Measurements from ENCODE around the gene ALK.

Gene ALK

DNA sequence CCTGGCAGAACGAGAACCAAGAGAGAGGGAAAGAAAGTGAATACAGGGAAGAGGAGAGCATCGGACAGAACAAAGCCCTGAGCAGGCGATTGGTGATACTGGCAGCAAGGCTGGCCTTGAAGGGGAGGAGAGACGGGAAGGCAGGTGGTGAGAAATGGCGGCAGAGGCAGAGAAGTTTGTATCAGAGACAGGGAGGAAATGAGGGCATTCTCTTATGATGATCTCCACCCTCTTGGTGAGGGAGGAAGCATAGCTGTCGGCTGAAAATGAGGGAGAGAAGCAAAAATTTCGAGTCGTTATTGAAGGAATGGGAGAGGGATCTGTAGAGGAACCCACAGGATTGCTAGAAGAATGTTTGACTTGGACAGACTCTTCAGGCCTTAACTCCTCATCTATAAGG lies 725.6 kb downstream of the ALK start:
- DNase-seq (ENCODE audit: low read depth), result no peak
- no peaks in the 10 kb centered on the region for H3K27me3 ChIP-seq (replicated peaks; ENCODE audit: control insufficient read depth, insufficient read depth, low read length)
- H3K36me3 ChIP-seq (ENCODE audit: control insufficient read depth, insufficient read depth, low read length, severe bottlenecking), result peaks cover 12% of the 10 kb centered on the region
- H3K4me1 ChIP-seq (ENCODE audit: control insufficient read depth, insufficient read depth, low read length), result no peaks in the 10 kb centered on the region
- H3K4me3 ChIP-seq (ENCODE audit: low read length), result no peak overlapping the region
- H3K9me3 ChIP-seq (ENCODE audit: control insufficient read depth, low read length), result no peaks in the 10 kb centered on the region
- no peak overlapping the region for H3K9ac ChIP-seq (ENCODE audit: low read length)

DNA sequence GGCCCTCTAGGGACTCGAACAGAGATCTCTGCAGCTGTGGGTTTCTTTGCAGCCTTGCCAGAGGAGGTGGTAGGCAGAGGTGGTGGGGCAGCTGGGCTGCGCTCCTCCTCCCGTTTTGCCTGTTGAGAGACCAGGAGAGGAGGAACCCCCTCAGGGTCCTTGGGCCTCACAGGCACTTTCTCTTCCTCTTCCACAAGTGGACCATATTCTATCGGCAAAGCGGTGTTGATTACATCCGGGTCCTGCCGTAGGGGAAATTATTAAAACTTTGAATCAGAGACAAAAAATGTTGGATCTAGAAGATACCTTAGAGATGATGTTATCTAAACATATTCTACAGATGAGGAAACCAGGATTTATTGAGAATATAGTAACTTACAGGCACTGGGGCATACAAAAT lies 727.7 kb downstream of the ALK start:
- H3K36me3 ChIP-seq (ENCODE audit: control insufficient read depth, insufficient read depth, low read length, severe bottlenecking), result peaks cover 15% of the 10 kb centered on the region
- no peak overlapping the region for H3K4me3 ChIP-seq (ENCODE audit: low read length)
- DNase-seq (ENCODE audit: low read depth), result no peak
- no peaks in the 10 kb centered on the region for H3K27me3 ChIP-seq (replicated peaks; ENCODE audit: control insufficient read depth, insufficient read depth, low read length)
- H3K9ac ChIP-seq (ENCODE audit: low read length), result no peak overlapping the region
- H3K4me1 ChIP-seq (ENCODE audit: control insufficient read depth, insufficient read depth, low read length), result no peaks in the 10 kb centered on the region
- no peaks in the 10 kb centered on the region for H3K9me3 ChIP-seq (ENCODE audit: control insufficient read depth, low read length)

DNA sequence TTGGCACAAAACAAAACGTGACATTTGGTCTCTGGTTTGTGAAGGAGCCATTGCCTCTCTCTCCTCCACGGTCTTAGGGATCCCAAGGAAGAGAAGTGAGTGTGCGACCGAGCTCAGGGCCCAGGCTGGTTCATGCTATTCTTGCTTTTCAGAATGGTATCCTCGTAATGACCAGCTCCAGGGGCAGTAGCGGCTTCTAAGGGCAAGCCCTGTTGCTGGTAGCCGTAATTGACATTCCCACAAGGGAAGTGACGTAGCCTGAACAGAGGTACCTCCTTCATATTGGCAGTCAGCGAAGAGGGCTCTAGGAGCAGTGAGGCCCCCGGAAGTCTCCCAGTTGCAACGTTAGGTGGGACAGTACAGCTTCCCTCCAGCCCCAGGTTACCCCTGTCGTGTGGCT lies 728.3 kb downstream of the ALK start:
- H3K4me3 ChIP-seq (ENCODE audit: low read length), result no peak overlapping the region
- no peaks in the 10 kb centered on the region for H3K27me3 ChIP-seq (replicated peaks; ENCODE audit: control insufficient read depth, insufficient read depth, low read length)
- H3K36me3 ChIP-seq (ENCODE audit: control insufficient read depth, insufficient read depth, low read length, severe bottlenecking), result peaks cover 15% of the 10 kb centered on the region
- DNase-seq (ENCODE audit: low read depth), result no peak
- no peak overlapping the region for H3K9ac ChIP-seq (ENCODE audit: low read length)
- peaks cover 1% of the 10 kb centered on the region for H3K4me1 ChIP-seq (ENCODE audit: control insufficient read depth, insufficient read depth, low read length)
- no peaks in the 10 kb centered on the region for H3K9me3 ChIP-seq (ENCODE audit: control insufficient read depth, low read length)

DNA sequence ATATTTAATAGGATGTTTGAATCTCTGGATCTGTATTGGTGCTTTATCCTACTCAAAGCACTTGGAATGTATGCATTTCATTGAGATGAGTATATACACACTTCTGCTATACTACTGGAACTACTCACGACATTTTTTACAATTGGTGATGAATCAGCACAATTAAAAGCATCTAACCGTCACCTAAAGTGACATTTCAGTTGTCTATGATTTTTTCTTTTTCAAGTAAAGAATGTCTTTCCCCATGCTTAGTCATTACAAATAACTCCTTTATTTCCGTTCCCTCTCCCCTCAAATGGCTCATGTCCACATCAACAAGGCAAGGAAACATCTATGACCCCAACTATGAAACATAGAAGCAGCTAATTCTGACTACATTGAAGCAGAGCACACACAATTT lies 728.9 kb downstream of the ALK start:
- H3K4me3 ChIP-seq (ENCODE audit: low read length), result no peak overlapping the region
- H3K4me1 ChIP-seq (ENCODE audit: control insufficient read depth, insufficient read depth, low read length), result peaks cover 6% of the 10 kb centered on the region

DNA sequence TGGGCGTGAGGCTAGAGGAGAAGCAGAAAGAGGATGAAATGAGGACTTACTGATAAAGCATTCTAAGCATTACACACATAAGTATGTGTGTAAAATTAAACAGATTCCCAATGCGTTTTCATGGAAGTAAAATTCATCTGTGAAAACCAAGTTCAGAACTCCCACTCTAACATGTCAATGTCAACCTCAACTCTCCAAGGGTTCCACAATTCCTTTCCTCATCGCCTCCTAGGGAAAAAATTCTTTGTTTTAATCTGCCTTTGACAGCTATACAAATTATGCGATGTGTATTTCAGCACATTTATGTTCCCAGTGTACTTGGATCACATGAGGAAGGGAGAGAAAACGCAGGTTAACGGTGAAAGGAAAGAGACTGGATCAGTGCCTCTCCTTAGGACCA lies 729.6 kb downstream of the ALK start:
- H3K9ac ChIP-seq (ENCODE audit: low read length), result no peak overlapping the region
- no peak overlapping the region for H3K4me3 ChIP-seq (ENCODE audit: low read length)
- H3K27me3 ChIP-seq (replicated peaks; ENCODE audit: control insufficient read depth, insufficient read depth, low read length), result no peaks in the 10 kb centered on the region
- peaks cover 19% of the 10 kb centered on the region for H3K36me3 ChIP-seq (ENCODE audit: control insufficient read depth, insufficient read depth, low read length, severe bottlenecking)
- peaks cover 6% of the 10 kb centered on the region for H3K4me1 ChIP-seq (ENCODE audit: control insufficient read depth, insufficient read depth, low read length)
- DNase-seq (ENCODE audit: low read depth), result no peak
- peaks cover 3% of the 10 kb centered on the region for H3K9me3 ChIP-seq (ENCODE audit: control insufficient read depth, low read length)

More for the DNA sequence above, 728.9 kb downstream of the ALK start:
- DNase-seq (ENCODE audit: low read depth), result no peak
- Histone ChIP-seq H3K36me3 (ENCODE audit: control insufficient read depth, insufficient read depth, low read length, severe bottlenecking) (peaks cover 15% of the 10 kb centered on the region), H3K27me3 (replicated peaks; ENCODE audit: control insufficient read depth, insufficient read depth, low read length) (no peaks in the 10 kb centered on the region), H3K9me3 (ENCODE audit: control insufficient read depth, low read length) (no peaks in the 10 kb centered on the region), H3K9ac (ENCODE audit: low read length) (no peak overlapping the region)

DNA sequence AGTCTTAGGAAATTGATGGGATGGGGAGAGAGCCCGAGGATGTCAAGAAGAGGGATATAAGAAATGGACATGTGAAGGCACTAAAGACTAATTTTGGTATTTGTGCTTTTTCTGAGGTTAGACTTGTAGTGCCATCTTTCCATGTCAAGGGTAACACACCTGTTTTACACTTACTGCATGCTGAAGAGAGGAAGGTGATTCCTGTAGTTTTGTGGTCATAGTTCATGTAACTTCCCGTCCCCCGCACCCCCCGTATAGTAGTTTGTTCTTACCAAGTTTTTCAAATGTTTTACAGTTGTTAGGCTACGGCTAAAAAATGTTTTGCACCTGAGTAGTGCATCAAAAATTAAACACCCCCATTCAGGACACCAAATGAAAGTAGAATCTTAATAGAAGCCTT lies 732.3 kb downstream of the ALK start:
- H3K4me1 ChIP-seq (ENCODE audit: control insufficient read depth, insufficient read depth, low read length), result peaks cover 11% of the 10 kb centered on the region
- H3K9me3 ChIP-seq (ENCODE audit: control insufficient read depth, low read length), result peaks cover 3% of the 10 kb centered on the region
- no peak for DNase-seq (ENCODE audit: low read depth)
- H3K27me3 ChIP-seq (replicated peaks; ENCODE audit: control insufficient read depth, insufficient read depth, low read length), result no peaks in the 10 kb centered on the region
- no peak overlapping the region for H3K4me3 ChIP-seq (ENCODE audit: low read length)
- H3K9ac ChIP-seq (ENCODE audit: low read length), result no peak overlapping the region
- H3K36me3 ChIP-seq (ENCODE audit: control insufficient read depth, insufficient read depth, low read length, severe bottlenecking), result peaks cover 30% of the 10 kb centered on the region

DNA sequence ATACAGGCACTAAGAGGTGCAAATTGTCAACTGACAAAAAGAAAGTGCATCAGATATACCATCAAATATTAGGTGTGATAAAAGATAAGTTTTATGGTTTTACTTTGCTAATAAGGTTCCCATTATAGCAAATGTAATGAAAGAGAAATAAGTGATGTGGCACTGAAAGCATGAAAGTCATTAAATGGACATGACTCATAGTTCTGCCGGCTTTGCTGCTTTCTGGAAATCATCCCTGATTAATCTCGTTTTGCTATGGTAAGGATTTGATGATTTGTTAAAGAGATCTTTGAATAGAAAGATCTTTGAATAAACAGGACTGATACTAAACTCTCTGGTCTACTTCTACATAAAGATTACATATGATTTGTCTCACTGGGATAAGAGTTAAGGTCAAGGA lies 733.5 kb downstream of the ALK start:
- no peak overlapping the region for H3K4me3 ChIP-seq (ENCODE audit: low read length)
- no peak overlapping the region for H3K9ac ChIP-seq (ENCODE audit: low read length)
- peaks cover 34% of the 10 kb centered on the region for H3K36me3 ChIP-seq (ENCODE audit: control insufficient read depth, insufficient read depth, low read length, severe bottlenecking)
- DNase-seq (ENCODE audit: low read depth), result peak; percentile 39
- no peaks in the 10 kb centered on the region for H3K27me3 ChIP-seq (replicated peaks; ENCODE audit: control insufficient read depth, insufficient read depth, low read length)
- H3K4me1 ChIP-seq (ENCODE audit: control insufficient read depth, insufficient read depth, low read length), result peaks cover 17% of the 10 kb centered on the region
- H3K9me3 ChIP-seq (ENCODE audit: control insufficient read depth, low read length), result peaks cover 3% of the 10 kb centered on the region

DNA sequence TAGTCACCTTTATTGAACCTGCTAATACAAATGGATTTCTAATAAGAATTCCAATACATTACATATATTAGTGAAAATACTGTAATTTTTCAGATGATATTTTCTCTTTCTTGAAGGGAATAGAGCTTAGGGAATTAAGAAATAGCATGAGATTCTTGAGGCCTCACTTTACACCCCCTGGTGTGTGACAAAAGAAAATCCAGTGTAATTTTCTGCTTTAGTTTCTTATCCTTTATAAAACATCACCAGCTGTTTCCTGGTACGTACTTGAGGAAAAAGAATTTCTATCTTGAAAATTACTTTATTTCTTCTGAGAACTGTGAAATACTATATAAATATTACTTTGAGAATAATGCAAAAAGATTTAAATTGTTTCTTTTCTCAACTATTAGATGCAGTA lies 734.6 kb downstream of the ALK start:
- H3K4me3 ChIP-seq (ENCODE audit: low read length), result no peak overlapping the region
- peaks cover 17% of the 10 kb centered on the region for H3K4me1 ChIP-seq (ENCODE audit: control insufficient read depth, insufficient read depth, low read length)
- H3K9ac ChIP-seq (ENCODE audit: low read length), result no peak overlapping the region
- peaks cover 3% of the 10 kb centered on the region for H3K9me3 ChIP-seq (ENCODE audit: control insufficient read depth, low read length)
- H3K27me3 ChIP-seq (replicated peaks; ENCODE audit: control insufficient read depth, insufficient read depth, low read length), result no peaks in the 10 kb centered on the region
- H3K36me3 ChIP-seq (ENCODE audit: control insufficient read depth, insufficient read depth, low read length, severe bottlenecking), result peaks cover 42% of the 10 kb centered on the region
- DNase-seq (ENCODE audit: low read depth), result no peak

DNA sequence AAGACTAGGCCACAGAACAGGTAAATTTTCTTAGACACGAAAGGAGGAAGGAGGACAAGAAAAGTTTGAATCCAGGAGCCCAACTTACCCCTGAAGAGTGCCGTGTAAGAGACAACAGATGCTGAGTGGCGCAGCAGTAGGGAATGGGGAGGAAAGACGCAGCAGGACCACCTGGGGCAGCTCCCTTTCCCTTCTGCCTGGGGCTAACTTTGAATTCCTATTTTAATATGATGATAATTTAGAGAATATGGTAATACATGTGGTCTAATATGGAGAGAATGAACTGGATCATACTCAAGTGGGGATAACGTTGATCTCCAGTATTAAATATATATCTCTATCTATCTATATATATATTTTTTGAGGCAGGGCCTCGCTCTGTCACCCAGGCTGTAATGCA lies 736.9 kb downstream of the ALK start:
- peaks cover 45% of the 10 kb centered on the region for H3K36me3 ChIP-seq (ENCODE audit: control insufficient read depth, insufficient read depth, low read length, severe bottlenecking)
- DNase-seq (ENCODE audit: low read depth), result no peak
- no peak overlapping the region for H3K4me3 ChIP-seq (ENCODE audit: low read length)
- H3K4me1 ChIP-seq (ENCODE audit: control insufficient read depth, insufficient read depth, low read length), result peaks cover 17% of the 10 kb centered on the region
- no peak overlapping the region for H3K9ac ChIP-seq (ENCODE audit: low read length)
- peaks cover 3% of the 10 kb centered on the region for H3K9me3 ChIP-seq (ENCODE audit: control insufficient read depth, low read length)
- H3K27me3 ChIP-seq (replicated peaks; ENCODE audit: control insufficient read depth, insufficient read depth, low read length), result no peaks in the 10 kb centered on the region

DNA sequence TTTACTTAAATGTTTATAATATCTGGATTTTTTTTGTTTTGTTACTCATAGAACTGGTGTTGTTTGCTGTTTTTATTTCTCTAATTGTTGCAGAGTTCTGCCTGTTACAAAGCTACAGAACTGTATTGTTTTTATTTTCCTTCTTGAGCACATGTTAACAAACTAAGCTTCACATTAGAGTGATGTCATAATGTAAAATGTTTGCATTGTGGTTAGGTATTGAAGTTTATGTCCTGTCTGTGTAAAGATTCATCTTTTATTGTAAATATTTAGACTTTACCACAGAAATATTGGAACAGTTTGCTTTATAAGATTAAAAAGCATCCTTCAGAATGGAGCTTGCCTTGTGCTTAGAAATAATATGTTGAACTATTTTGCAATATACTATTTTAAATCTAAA lies 738.5 kb downstream of the ALK start:
- peaks cover 57% of the 10 kb centered on the region for H3K36me3 ChIP-seq (ENCODE audit: control insufficient read depth, insufficient read depth, low read length, severe bottlenecking)
- no peak overlapping the region for H3K9ac ChIP-seq (ENCODE audit: low read length)
- peaks cover 14% of the 10 kb centered on the region for H3K4me1 ChIP-seq (ENCODE audit: control insufficient read depth, insufficient read depth, low read length)
- H3K9me3 ChIP-seq (ENCODE audit: control insufficient read depth, low read length), result peaks cover 3% of the 10 kb centered on the region
- no peak for DNase-seq (ENCODE audit: low read depth)
- no peak overlapping the region for H3K4me3 ChIP-seq (ENCODE audit: low read length)
- H3K27me3 ChIP-seq (replicated peaks; ENCODE audit: control insufficient read depth, insufficient read depth, low read length), result no peaks in the 10 kb centered on the region

DNA sequence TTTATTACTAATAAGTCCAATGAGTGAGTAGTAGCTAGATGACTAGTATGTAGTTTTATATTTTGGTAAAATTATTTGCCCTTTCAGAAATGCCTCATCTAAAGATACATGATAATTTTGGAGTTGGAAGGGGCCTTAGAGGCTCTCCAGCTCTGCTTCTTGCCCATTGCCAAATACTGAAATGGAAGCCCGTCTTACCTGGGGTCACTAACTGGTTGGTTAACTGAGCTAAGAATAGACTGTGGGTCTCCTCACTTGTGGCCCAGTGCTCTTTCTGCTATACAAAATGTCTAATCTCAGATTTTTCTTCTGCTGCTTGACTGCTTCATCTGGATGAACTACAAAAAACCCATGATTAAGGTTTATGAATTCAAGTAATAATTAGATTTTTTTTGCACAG lies 739.1 kb downstream of the ALK start:
- Histone ChIP-seq H3K36me3 (ENCODE audit: control insufficient read depth, insufficient read depth, low read length, severe bottlenecking) (peaks cover 60% of the 10 kb centered on the region), H3K9me3 (ENCODE audit: control insufficient read depth, low read length) (peaks cover 2% of the 10 kb centered on the region), H3K4me3 (ENCODE audit: low read length) (no peak overlapping the region), H3K4me1 (ENCODE audit: control insufficient read depth, insufficient read depth, low read length) (peaks cover 10% of the 10 kb centered on the region), H3K9ac (ENCODE audit: low read length) (no peak overlapping the region), H3K27me3 (replicated peaks; ENCODE audit: control insufficient read depth, insufficient read depth, low read length) (no peaks in the 10 kb centered on the region)
- DNase-seq (ENCODE audit: low read depth), result no peak

DNA sequence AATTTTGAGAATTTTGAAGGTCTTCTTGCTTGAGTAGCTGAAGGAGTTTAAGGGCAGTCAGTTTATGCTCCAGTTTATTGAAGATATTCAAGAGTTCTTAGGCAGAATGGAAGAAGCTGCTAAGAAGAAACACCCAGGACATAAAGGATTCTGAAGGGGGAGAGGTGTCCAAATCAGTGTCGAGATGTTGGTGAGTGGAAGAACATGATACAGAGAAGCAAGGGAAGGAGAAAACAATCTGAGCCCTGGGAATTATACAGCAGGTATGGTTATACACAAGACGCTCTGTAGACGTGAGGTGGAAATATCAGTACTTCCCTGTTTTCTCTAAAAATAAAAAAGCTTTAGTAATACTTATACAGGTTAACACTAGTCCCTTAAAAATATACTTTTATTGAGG lies 746.0 kb downstream of the ALK start:
- DNase-seq (ENCODE audit: low read depth), result no peak
- no peaks in the 10 kb centered on the region for H3K9me3 ChIP-seq (ENCODE audit: control insufficient read depth, low read length)
- H3K9ac ChIP-seq (ENCODE audit: low read length), result no peak overlapping the region
- no peak overlapping the region for H3K4me3 ChIP-seq (ENCODE audit: low read length)
- no peaks in the 10 kb centered on the region for H3K4me1 ChIP-seq (ENCODE audit: control insufficient read depth, insufficient read depth, low read length)
- H3K27me3 ChIP-seq (replicated peaks; ENCODE audit: control insufficient read depth, insufficient read depth, low read length), result no peaks in the 10 kb centered on the region
- peaks cover 64% of the 10 kb centered on the region for H3K36me3 ChIP-seq (ENCODE audit: control insufficient read depth, insufficient read depth, low read length, severe bottlenecking)

All from adipocyte (in vitro differentiated cells).